ENCODE measurements around the gene PAQR8. TPM values are rescaled to one million over a fixed set of nuclear protein-coding genes. Genes with fewer than 3 reads are reported as not detected.

Gene PAQR8
- total and polyA plus RNA-seq, 2 of the 13 experiments (the other 11 are each of a cell fraction or from before 2014, with no cell fraction given), result 37.7 to 50.7 TPM

DNA sequence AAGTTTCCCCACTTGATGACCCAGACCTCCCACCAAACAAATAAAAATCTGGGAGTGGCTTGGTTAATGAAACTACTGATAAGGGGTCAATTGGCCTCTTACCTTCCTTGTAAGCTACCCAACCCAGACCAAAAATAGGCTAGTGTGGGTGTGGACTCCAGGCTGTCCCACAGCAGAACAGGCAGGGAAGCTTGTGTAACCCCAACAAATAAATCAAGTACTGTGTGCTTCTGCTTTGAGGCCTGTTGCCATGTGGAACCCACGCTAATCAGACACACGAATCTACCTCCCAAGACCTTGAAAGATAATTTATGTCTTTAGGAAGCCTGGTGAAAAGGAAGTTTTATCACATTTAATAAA, 33.7 kb upstream of the PAQR8 start (continued):
- TF ChIP-seq, protein P1, sequence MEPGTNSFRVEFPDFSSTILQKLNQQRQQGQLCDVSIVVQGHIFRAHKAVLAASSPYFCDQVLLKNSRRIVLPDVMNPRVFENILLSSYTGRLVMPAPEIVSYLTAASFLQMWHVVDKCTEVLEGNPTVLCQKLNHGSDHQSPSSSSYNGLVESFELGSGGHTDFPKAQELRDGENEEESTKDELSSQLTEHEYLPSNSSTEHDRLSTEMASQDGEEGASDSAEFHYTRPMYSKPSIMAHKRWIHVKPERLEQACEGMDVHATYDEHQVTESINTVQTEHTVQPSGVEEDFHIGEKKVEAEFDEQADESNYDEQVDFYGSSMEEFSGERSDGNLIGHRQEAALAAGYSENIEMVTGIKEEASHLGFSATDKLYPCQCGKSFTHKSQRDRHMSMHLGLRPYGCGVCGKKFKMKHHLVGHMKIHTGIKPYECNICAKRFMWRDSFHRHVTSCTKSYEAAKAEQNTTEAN (CRISPR knock-in tag; conservative IDR thresholded peaks at IDR 0.05), result 0 out of 2 replicates have a peak, but pooled peaks have one; percentile 25
- TF ChIP-seq ZNF775 (CRISPR knock-in tag; IDR thresholded peaks at IDR 0.05; ENCODE audit: borderline replicate concordance), result no peak
- 0 out of 2 replicates have a peak, but pooled peaks have one; percentile 23 for TF ChIP-seq KMT2A (CRISPR knock-in tag; IDR thresholded peaks at IDR 0.05)
- peak; percentile 66; the same call in 1 of the 2 replicates for TF ChIP-seq RFXAP (CRISPR knock-in tag; IDR thresholded peaks at IDR 0.05; ENCODE audit: borderline replicate concordance)
- TF ChIP-seq ZNF264 (CRISPR knock-in tag; IDR thresholded peaks at IDR 0.05), result peak; percentile 72; the same call in 1 of the 2 replicates
- peak; percentile 62 for TF ChIP-seq ZNF331 (CRISPR knock-in tag; IDR thresholded peaks at IDR 0.05)
- peak; percentile 10; the same call in 1 of the 2 replicates for TF ChIP-seq LCORL (IDR thresholded peaks at IDR 0.05)
- peak; percentile 71 for TF ChIP-seq LCORL (CRISPR knock-in tag; IDR thresholded peaks at IDR 0.05)
- peak; percentile 34; the same call in 1 of the 2 replicates for TF ChIP-seq BCL6 (CRISPR knock-in tag; IDR thresholded peaks at IDR 0.05)
- no peak for TF ChIP-seq SMYD3 (CRISPR knock-in tag; IDR thresholded peaks at IDR 0.05)
- peak; percentile 37; the same call in 1 of the 2 replicates for TF ChIP-seq KMT2B (CRISPR knock-in tag; IDR thresholded peaks at IDR 0.05)
- TF ChIP-seq ARNT (IDR thresholded peaks at IDR 0.05), result no peak
- peak in 1 of 2 experiments; percentile 70; a peak in 2 of 4 replicates for TF ChIP-seq EP300 (IDR thresholded peaks at IDR 0.05; ENCODE audit: low read depth in 2 of 2, low read length in 2 of 2)
- no peak; the same call in 1 of the 2 replicates for TF ChIP-seq EP300 (CRISPR knock-in tag; IDR thresholded peaks at IDR 0.05; ENCODE audit: borderline replicate concordance)
- TF ChIP-seq ZNF354B (CRISPR knock-in tag; IDR thresholded peaks at IDR 0.05), result no peak
- TF ChIP-seq, protein P2, sequence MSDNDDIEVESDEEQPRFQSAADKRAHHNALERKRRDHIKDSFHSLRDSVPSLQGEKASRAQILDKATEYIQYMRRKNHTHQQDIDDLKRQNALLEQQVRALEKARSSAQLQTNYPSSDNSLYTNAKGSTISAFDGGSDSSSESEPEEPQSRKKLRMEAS (IDR thresholded peaks at IDR 0.05), result peak; percentile 70
- TF ChIP-seq, protein P3, sequence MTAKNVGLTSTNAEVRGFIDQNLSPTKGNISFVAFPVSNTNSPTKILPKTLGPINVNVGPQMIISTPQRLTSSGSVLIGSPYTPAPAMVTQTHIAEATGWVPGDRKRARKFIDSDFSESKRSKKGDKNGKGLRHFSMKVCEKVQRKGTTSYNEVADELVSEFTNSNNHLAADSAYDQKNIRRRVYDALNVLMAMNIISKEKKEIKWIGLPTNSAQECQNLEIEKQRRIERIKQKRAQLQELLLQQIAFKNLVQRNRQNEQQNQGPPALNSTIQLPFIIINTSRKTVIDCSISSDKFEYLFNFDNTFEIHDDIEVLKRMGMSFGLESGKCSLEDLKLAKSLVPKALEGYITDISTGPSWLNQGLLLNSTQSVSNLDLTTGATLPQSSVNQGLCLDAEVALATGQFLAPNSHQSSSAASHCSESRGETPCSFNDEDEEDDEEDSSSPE (CRISPR knock-in tag; IDR thresholded peaks at IDR 0.05), result peak; percentile 40; the same call in 1 of the 2 replicates
- peak; percentile 41; the same call in 1 of the 2 replicates for TF ChIP-seq ZNF557 (CRISPR knock-in tag; IDR thresholded peaks at IDR 0.05)
- TF ChIP-seq SALL2 (CRISPR knock-in tag; IDR thresholded peaks at IDR 0.05), result no peak
- TF ChIP-seq REST (IDR thresholded peaks at IDR 0.05; ENCODE audit: borderline replicate concordance in 1 of 2, low read depth in 1 of 2, low read length in 2 of 2), result 0 out of 4 replicates have a peak, but pooled peaks of 1 of the 2 experiments have one; percentile 9
- no peak for TF ChIP-seq ZNF562 (CRISPR knock-in tag; IDR thresholded peaks at IDR 0.05; ENCODE audit: borderline replicate concordance)
- 0 out of 2 replicates have a peak, but pooled peaks have one; percentile 29 for TF ChIP-seq ZKSCAN8 (CRISPR knock-in tag; IDR thresholded peaks at IDR 0.05; ENCODE audit: borderline replicate concordance)
- TF ChIP-seq IRF2 (CRISPR knock-in tag; IDR thresholded peaks at IDR 0.05), result peak; percentile 45; the same call in 1 of the 2 replicates
- TF ChIP-seq ZMYM4 (CRISPR knock-in tag; IDR thresholded peaks at IDR 0.05), result 0 out of 2 replicates have a peak, but pooled peaks have one; percentile 10
- TF ChIP-seq ELF1 (CRISPR knock-in tag; IDR thresholded peaks at IDR 0.05), result 0 out of 2 replicates have a peak, but pooled peaks have one; percentile 12
- peak; percentile 50; the same call in 1 of the 2 replicates for TF ChIP-seq SRF (IDR thresholded peaks at IDR 0.05; ENCODE audit: low read depth, low read length)
- peak; percentile 36; the same call in 1 of the 2 replicates for TF ChIP-seq SMAD3 (CRISPR knock-in tag; IDR thresholded peaks at IDR 0.05)
- peak; percentile 43; the same call in 1 of the 2 replicates for TF ChIP-seq ZNF792 (CRISPR knock-in tag; IDR thresholded peaks at IDR 0.05)
